Measurements from ENCODE around the gene EREG.

The EREG gene

DNA sequence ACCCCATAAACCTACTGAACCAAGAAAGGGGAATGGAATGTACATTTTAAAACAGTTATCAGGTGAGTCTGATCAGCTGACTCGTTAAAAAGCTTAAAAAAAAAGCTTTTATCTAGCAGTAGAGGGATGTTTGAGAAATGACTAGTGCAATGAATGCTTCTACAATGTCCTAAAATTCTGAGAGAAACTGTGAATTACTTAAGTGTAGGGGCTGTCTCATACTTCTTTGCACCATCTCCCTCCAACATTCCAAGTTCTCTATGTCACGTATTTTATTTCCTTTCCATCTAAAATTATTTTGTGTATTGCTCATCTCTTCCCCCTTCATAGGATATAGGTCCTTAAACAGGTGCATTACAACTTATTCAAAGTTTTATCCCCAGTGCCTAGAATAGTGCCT lies 68.1 kb downstream of the EREG start:
- DNase-seq = no peak

- DNase-seq = no peak
These were observed 68.7 kb downstream of the EREG start for GRCh38 chr4:74433541-74434172.

GRCh38 chr4:74435296-74435695 lies 70.4 kb downstream of the EREG start:
- no peak for DNase-seq

DNA sequence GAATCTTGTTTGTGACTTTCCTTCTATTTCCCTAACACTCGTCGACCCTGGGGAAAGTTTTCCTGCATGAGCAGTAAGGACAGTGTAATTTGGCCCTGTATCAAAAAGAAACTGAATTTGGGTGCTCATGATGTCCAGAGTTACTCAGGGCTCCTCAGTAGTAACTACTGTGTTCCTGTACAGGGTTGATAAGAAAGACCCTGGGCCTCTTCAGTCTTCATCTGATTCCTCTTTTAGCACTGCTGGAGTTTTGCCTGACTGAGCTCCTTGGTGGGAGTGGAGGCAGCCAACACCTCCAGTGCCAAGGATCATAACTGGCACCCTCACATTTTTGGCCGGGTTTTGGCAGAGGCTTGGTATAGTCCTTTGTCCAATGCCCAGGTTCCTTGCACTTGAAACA lies 72.9 kb downstream of the EREG start:
- no peak for DNase-seq

All from femur (tissue), 1 donor.